Ishikawa (cell line): Measurements from ENCODE around the gene APBA1.

ENCODE experiments used
- CREB1 ChIP-seq: IDR thresholded peaks from 2 replicates; pipeline ENCODE4 v1.6.1; 2012; ENCODE audit warnings: low read depth
- EP300 ChIP-seq: IDR thresholded peaks from 2 replicates; pipeline ENCODE4 v1.6.1; 2012; ENCODE audit warnings: borderline replicate concordance
- FOXM1 ChIP-seq: IDR thresholded peaks from 2 replicates; pipeline ENCODE4 v1.6.1; 2012; ENCODE audit warnings: low read depth, borderline replicate concordance
- RAD21 ChIP-seq: IDR thresholded peaks from 2 replicates; pipeline ENCODE4 v1.6.1; 2012; ENCODE audit warnings: low read depth
- TAF1 ChIP-seq: IDR thresholded peaks from 2 replicates; pipeline ENCODE4 v1.6.1; 2012; ENCODE audit warnings: low read depth, mild to moderate bottlenecking
- YY1 ChIP-seq: IDR thresholded peaks from 2 replicates; pipeline ENCODE4 v1.6.1; 2012; ENCODE audit warnings: low read depth
- ZBTB7A ChIP-seq: IDR thresholded peaks from 2 replicates; pipeline ENCODE4 v1.6.1; 2012; ENCODE audit warnings: low read depth
- TF ChIP-seq, protein P1 (sequence below): IDR thresholded peaks from 2 replicates; pipeline ENCODE4 v1.6.1; 2012; ENCODE audit warnings: low read depth, mild to moderate bottlenecking
- TF ChIP-seq, protein P2 (sequence below): IDR thresholded peaks from 2 replicates; pipeline ENCODE4 v1.6.1; 2012

DNA sequence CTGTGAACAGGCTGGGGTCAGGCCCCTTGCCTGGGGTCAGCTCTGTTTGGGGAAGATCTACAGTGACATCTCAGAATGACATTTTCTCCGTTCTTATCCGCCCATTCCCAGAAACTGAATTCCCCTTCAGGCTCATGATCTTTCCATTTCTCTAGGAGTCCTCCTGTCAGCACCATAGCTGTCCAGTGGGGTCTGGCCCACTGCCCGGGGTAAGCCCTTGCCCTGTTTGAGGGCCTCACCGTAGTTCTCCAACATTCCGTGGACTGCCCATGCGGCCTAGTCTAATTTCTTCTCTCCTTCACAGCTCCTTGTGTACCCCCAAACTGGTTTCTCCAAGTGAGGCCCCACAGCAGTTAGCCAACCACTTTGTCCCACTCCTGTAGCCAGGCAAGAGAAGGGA is 278.7 kb downstream of the APBA1 start:
- TF ChIP-seq, protein P1, sequence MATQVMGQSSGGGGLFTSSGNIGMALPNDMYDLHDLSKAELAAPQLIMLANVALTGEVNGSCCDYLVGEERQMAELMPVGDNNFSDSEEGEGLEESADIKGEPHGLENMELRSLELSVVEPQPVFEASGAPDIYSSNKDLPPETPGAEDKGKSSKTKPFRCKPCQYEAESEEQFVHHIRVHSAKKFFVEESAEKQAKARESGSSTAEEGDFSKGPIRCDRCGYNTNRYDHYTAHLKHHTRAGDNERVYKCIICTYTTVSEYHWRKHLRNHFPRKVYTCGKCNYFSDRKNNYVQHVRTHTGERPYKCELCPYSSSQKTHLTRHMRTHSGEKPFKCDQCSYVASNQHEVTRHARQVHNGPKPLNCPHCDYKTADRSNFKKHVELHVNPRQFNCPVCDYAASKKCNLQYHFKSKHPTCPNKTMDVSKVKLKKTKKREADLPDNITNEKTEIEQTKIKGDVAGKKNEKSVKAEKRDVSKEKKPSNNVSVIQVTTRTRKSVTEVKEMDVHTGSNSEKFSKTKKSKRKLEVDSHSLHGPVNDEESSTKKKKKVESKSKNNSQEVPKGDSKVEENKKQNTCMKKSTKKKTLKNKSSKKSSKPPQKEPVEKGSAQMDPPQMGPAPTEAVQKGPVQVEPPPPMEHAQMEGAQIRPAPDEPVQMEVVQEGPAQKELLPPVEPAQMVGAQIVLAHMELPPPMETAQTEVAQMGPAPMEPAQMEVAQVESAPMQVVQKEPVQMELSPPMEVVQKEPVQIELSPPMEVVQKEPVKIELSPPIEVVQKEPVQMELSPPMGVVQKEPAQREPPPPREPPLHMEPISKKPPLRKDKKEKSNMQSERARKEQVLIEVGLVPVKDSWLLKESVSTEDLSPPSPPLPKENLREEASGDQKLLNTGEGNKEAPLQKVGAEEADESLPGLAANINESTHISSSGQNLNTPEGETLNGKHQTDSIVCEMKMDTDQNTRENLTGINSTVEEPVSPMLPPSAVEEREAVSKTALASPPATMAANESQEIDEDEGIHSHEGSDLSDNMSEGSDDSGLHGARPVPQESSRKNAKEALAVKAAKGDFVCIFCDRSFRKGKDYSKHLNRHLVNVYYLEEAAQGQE, result no peak
- TF ChIP-seq YY1, result no peak
- TF ChIP-seq CREB1, result no peak
- no peak for TF ChIP-seq TAF1
- TF ChIP-seq RAD21, result no peak
- TF ChIP-seq EP300, result no peak
- no peak for TF ChIP-seq FOXM1
- no peak for TF ChIP-seq ZBTB7A
- TF ChIP-seq, protein P2, sequence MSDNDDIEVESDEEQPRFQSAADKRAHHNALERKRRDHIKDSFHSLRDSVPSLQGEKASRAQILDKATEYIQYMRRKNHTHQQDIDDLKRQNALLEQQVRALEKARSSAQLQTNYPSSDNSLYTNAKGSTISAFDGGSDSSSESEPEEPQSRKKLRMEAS, result no peak
